HepG2 (cell line): Measurements from ENCODE around the gene ZBTB46. TPM values are rescaled to one million over a fixed set of nuclear protein-coding genes. Genes with fewer than 3 reads are reported as not detected.

Experiments used
- ADNP ChIP-seq: sonication (generic); formaldehyde crosslinking; IDR thresholded peaks from 2 replicates; pipeline ENCODE4 v1.4.0; 2020; ENCODE audit warnings: missing genetic modification reagents
- ELF1 ChIP-seq: sonication (generic); formaldehyde crosslinking; IDR thresholded peaks from 2 replicates; pipeline ENCODE4 v1.4.0; 2020; ENCODE audit warnings: missing genetic modification reagents
- ETV5 ChIP-seq: IDR thresholded peaks from 2 replicates; pipeline ENCODE4 v1.6.1; 2018; ENCODE audit warnings: missing biosample characterization, missing genetic modification reagents, inconsistent platforms, borderline replicate concordance
- HOXA3 ChIP-seq: sonication (generic); formaldehyde crosslinking; IDR thresholded peaks from 2 replicates; pipeline ENCODE4 v1.5.0; 2020; ENCODE audit warnings: missing genetic modification reagents
- KDM2A ChIP-seq: sonication (generic); formaldehyde crosslinking; IDR thresholded peaks from 2 replicates; pipeline ENCODE4 v1.4.0; 2020; ENCODE audit warnings: low read depth, missing genetic modification reagents, borderline replicate concordance
- PHF21A ChIP-seq: sonication (generic); formaldehyde crosslinking; IDR thresholded peaks from 2 replicates; pipeline ENCODE4 v1.5.0; 2020; ENCODE audit warnings: mild to moderate bottlenecking, missing genetic modification reagents
- SP1 ChIP-seq, 2 experiments: fragments of 450-650 bp in 1 of 2; sonication (generic) in 1 of 2; formaldehyde crosslinking in 1 of 2; IDR thresholded peaks; 2 replicates each; pipeline versions ENCODE4 v1.4.0 to v1.6.1; 2016 to 2020; ENCODE audit warnings: missing genetic modification reagents in 1 of 2
- ZBTB38 ChIP-seq: sonication (generic); formaldehyde crosslinking; IDR thresholded peaks from 2 replicates; pipeline ENCODE4 v1.5.1; 2020; ENCODE audit warnings: mild to moderate bottlenecking, missing genetic modification reagents
- ZFP1 ChIP-seq: IDR thresholded peaks from 2 replicates; pipeline ENCODE4 v1.6.1; 2016
- ZKSCAN8 ChIP-seq: IDR thresholded peaks from 2 replicates; pipeline ENCODE4 v1.6.1; 2016; ENCODE audit warnings: borderline replicate concordance, missing genetic modification reagents, missing compliant biosample characterization
- ZNF224 ChIP-seq: sonication (generic); formaldehyde crosslinking; IDR thresholded peaks from 2 replicates; pipeline ENCODE4 v1.5.0; 2020; ENCODE audit warnings: mild to moderate bottlenecking, missing genetic modification reagents
- ZNF251 ChIP-seq: sonication (generic); formaldehyde crosslinking; IDR thresholded peaks from 2 replicates; pipeline ENCODE4 v1.9.0; 2021; ENCODE audit warnings: mild to moderate bottlenecking, missing genetic modification reagents
- ZNF256 ChIP-seq: sonication (generic); formaldehyde crosslinking; conservative IDR thresholded peaks from 2 replicates; pipeline ENCODE4 v1.4.0; 2020; ENCODE audit warnings: missing genetic modification reagents
- ZNF34 ChIP-seq: sonication (generic); formaldehyde crosslinking; IDR thresholded peaks from 2 replicates; pipeline ENCODE4 v1.4.0; 2020; ENCODE audit warnings: mild to moderate bottlenecking, missing genetic modification reagents, borderline replicate concordance
- ZNF710 ChIP-seq: sonication (generic); formaldehyde crosslinking; IDR thresholded peaks from 2 replicates; pipeline ENCODE4 v1.5.0; 2020; ENCODE audit warnings: mild to moderate bottlenecking, missing genetic modification reagents, borderline replicate concordance
- ZNF720 ChIP-seq: sonication (generic); formaldehyde crosslinking; IDR thresholded peaks from 2 replicates; pipeline ENCODE4 v1.4.0; 2020; ENCODE audit warnings: missing genetic modification reagents
- ZNF800 ChIP-seq: sonication (generic); formaldehyde crosslinking; IDR thresholded peaks from 2 replicates; pipeline ENCODE4 v1.4.0; 2020; ENCODE audit warnings: missing genetic modification reagents
- polyA plus RNA-seq, 8 experiments: library from polyadenylated mRNA; depleted of rRNA in 3 of 8; stranded (reverse) in 7 of 8; unstranded in 1 of 8; fragments of >200 nt; fragmentation: Illumina TruSeq in 4 of 8; extraction: Trizol in 4 of 8; gene quantifications; 2 replicates each; pipeline versions ENCODE4 v1.2.1 to v1.2.3, GENCODE V29; 2011 to 2016; ENCODE audit warnings: low read depth in 4 of 8, missing spikeins in 1 of 8, mixed read lengths in 1 of 8; ENCODE audit not compliant: insufficient read depth in 1 of 8
- total RNA-seq, 5 experiments: library from RNA; depleted of rRNA; stranded (reverse); fragments of >200 nt; fragmentation: Illumina TruSeq; extraction: Trizol; gene quantifications; 2 replicates each; pipeline ENCODE4 v1.2.3, GENCODE V29; 2016; ENCODE audit warnings: low read depth in 1 of 5
- TF ChIP-seq, protein P1 (sequence below): sonication (generic); formaldehyde crosslinking; IDR thresholded peaks from 2 replicates; pipeline ENCODE4 v1.5.0; 2020; ENCODE audit warnings: mild to moderate bottlenecking, missing genetic modification reagents
- TF ChIP-seq, protein P2 (sequence below): sonication (generic); formaldehyde crosslinking; IDR thresholded peaks from 2 replicates; pipeline ENCODE4 v1.5.1; 2020; ENCODE audit warnings: missing genetic modification reagents, mild to moderate bottlenecking, borderline replicate concordance
- TF ChIP-seq, protein P3 (sequence below): sonication (generic); formaldehyde crosslinking; IDR thresholded peaks from 2 replicates; pipeline ENCODE4 v1.5.0; 2020; ENCODE audit warnings: missing genetic modification reagents

The ZBTB46 gene
- total and polyA plus RNA-seq, 2 of the 13 experiments (the other 11 are each of a cell fraction or from before 2014, with no cell fraction given) = 1.6 to 13.5 TPM

- TF ChIP-seq ZNF720 (no peak), ZNF800 (peak; percentile 32; the same call in 1 of the 2 replicates), ZFP1 (CRISPR knock-in tag) (no peak), ZBTB38 (0 out of 2 replicates have a peak, but pooled peaks have one; percentile 18), ZNF224 (0 out of 2 replicates have a peak, but pooled peaks have one; percentile 0), PHF21A (CRISPR knock-in tag) (no peak; the same call in 1 of the 2 replicates), ZNF251 (CRISPR knock-in tag) (no peak), SP1 (IDR thresholded peaks at IDR 0.05) (no peak), SP1 (CRISPR knock-in tag; IDR thresholded peaks at IDR 0.05) (no peak), ETV5 (CRISPR knock-in tag) (no peak), ZNF710 (CRISPR knock-in tag) (no peak), ZNF256 (CRISPR knock-in tag) (peak; percentile 31; the same call in 1 of the 2 replicates), ADNP (CRISPR knock-in tag) (peak; percentile 12; the same call in 1 of the 2 replicates), ELF1 (CRISPR knock-in tag) (no peak), ZNF34 (no peak), ZKSCAN8 (CRISPR knock-in tag) (no peak), KDM2A (CRISPR knock-in tag) (no peak), HOXA3 (CRISPR knock-in tag) (no peak)
- TF ChIP-seq, protein P1, sequence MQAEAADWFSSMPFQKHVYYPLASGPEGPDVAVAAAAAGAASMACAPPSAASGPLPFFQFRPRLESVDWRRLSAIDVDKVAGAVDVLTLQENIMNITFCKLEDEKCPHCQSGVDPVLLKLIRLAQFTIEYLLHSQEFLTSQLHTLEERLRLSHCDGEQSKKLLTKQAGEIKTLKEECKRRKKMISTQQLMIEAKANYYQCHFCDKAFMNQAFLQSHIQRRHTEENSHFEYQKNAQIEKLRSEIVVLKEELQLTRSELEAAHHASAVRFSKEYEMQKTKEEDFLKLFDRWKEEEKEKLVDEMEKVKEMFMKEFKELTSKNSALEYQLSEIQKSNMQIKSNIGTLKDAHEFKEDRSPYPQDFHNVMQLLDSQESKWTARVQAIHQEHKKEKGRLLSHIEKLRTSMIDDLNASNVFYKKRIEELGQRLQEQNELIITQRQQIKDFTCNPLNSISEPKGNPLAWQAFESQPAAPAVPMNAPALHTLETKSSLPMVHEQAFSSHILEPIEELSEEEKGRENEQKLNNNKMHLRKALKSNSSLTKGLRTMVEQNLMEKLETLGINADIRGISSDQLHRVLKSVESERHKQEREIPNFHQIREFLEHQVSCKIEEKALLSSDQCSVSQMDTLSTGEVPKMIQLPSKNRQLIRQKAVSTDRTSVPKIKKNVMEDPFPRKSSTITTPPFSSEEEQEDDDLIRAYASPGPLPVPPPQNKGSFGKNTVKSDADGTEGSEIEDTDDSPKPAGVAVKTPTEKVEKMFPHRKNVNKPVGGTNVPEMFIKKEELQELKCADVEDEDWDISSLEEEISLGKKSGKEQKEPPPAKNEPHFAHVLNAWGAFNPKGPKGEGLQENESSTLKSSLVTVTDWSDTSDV (CRISPR knock-in tag) = no peak
- TF ChIP-seq, protein P2, sequence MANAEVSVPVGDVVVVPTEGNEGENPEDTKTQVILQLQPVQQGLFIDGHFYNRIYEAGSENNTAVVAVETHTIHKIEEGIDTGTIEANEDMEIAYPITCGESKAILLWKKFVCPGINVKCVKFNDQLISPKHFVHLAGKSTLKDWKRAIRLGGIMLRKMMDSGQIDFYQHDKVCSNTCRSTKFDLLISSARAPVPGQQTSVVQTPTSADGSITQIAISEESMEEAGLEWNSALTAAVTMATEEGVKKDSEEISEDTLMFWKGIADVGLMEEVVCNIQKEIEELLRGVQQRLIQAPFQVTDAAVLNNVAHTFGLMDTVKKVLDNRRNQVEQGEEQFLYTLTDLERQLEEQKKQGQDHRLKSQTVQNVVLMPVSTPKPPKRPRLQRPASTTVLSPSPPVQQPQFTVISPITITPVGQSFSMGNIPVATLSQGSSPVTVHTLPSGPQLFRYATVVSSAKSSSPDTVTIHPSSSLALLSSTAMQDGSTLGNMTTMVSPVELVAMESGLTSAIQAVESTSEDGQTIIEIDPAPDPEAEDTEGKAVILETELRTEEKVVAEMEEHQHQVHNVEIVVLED = no peak
- TF ChIP-seq, protein P3, sequence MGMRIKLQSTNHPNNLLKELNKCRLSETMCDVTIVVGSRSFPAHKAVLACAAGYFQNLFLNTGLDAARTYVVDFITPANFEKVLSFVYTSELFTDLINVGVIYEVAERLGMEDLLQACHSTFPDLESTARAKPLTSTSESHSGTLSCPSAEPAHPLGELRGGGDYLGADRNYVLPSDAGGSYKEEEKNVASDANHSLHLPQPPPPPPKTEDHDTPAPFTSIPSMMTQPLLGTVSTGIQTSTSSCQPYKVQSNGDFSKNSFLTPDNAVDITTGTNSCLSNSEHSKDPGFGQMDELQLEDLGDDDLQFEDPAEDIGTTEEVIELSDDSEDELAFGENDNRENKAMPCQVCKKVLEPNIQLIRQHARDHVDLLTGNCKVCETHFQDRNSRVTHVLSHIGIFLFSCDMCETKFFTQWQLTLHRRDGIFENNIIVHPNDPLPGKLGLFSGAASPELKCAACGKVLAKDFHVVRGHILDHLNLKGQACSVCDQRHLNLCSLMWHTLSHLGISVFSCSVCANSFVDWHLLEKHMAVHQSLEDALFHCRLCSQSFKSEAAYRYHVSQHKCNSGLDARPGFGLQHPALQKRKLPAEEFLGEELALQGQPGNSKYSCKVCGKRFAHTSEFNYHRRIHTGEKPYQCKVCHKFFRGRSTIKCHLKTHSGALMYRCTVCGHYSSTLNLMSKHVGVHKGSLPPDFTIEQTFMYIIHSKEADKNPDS (CRISPR knock-in tag) = no peak
Observed at GRCh38 chr20:63864545-63864977, 33.5 kb upstream of the ZBTB46 start (continued).
